B cell (primary cell): Measurements from ENCODE around the gene MYOD1. TPM values are rescaled to one million over a fixed set of nuclear protein-coding genes. Genes with fewer than 3 reads are reported as not detected.

Experiments used
- ATAC-seq: fragments of 200-7000 bp; cut with Tn5 transposase; one replicate; pipeline ENCODE4 v1.10.0; 2021; ENCODE audit warnings: low read depth, mild to moderate bottlenecking, moderate number of reproducible peaks, moderate library complexity
- CTCF ChIA-PET: fragments of 350-600 bp; sonication (Branson Sonifier 250); formaldehyde crosslinking; loops from one replicate; lab custom pipeline; 2021; ENCODE audit warnings: antibody characterized with exemption, inconsistent platforms; lab: Charles Lee
- POLR2A ChIA-PET: fragments of 350-600 bp; sonication (Branson Sonifier 250); formaldehyde crosslinking; loops from one replicate; lab custom pipeline; 2021; ENCODE audit warnings: antibody characterized with exemption; lab: Charles Lee
- DNase-seq: peaks from one replicate; pipeline ENCODE4 v3.0.0; 2013
- H2AFZ ChIP-seq: 2 replicates; pipeline ENCODE4 v1.6.1; 2012; ENCODE audit warnings: mild to moderate bottlenecking, low read depth, low read length; ENCODE audit not compliant: insufficient read depth, poor library complexity, severe bottlenecking
- H3K27ac ChIP-seq, 2 donors: 1 replicate in 1 of 2; 2 replicates in 1 of 2; pipeline ENCODE4 v1.5.1; 2012 to 2013; ENCODE audit warnings: low read length in 2 of 2, mild to moderate bottlenecking in 2 of 2, moderate library complexity in 1 of 2
- H3K27me3 ChIP-seq, 4 experiments: fragments of 200-600 bp in 1 of 4; sonication (generic) in 1 of 4; replicated peaks in 1 of 4; 1 replicate in 2 of 4; 2 replicates in 2 of 4; pipeline versions ENCODE4 v1.6.1 to v1.7.0; 2013 to 2016; ENCODE audit warnings: low read length in 3 of 4, mild to moderate bottlenecking in 2 of 4, mixed read lengths in 1 of 4, moderate library complexity in 1 of 4; ENCODE audit not compliant: insufficient read depth in 4 of 4, control insufficient read depth in 3 of 4; ENCODE audit errors: control extremely low read depth in 1 of 4
- H3K36me3 ChIP-seq, 2 experiments: replicated peaks in 1 of 2; 1 replicate in 1 of 2; 2 replicates in 1 of 2; pipeline versions ENCODE4 v1.6.1 to v1.7.1; 2013; ENCODE audit warnings: low read length in 1 of 2; ENCODE audit not compliant: insufficient read depth in 2 of 2, control insufficient read depth in 1 of 2; ENCODE audit errors: control extremely low read depth in 1 of 2, extremely low read depth in 1 of 2
- H3K4me1 ChIP-seq, 2 donors: fragments of 200-600 bp in 1 of 2; sonication (generic) in 1 of 2; 1 replicate in 1 of 2; 2 replicates in 1 of 2; pipeline versions ENCODE4 v1.5.1 to v1.6.1; 2013 to 2017; ENCODE audit warnings: low read length in 2 of 2; ENCODE audit not compliant: control insufficient read depth in 2 of 2, insufficient read depth in 2 of 2
- H3K4me2 ChIP-seq: replicated peaks from 2 replicates; pipeline ENCODE3; 2012; ENCODE audit warnings: mild to moderate bottlenecking, low read depth, low read length; ENCODE audit not compliant: poor library complexity, severe bottlenecking
- H3K4me3 ChIP-seq, 5 experiments: fragments of 200-600 bp in 1 of 5; sonication (generic) in 1 of 5; 1 replicate in 3 of 5; 2 replicates in 2 of 5; pipeline versions ENCODE4 v1.5.1 to v1.7.0; 2011 to 2016; ENCODE audit warnings: low read length in 4 of 5, mild to moderate bottlenecking in 4 of 5, low read depth in 2 of 5, control low read depth in 1 of 5, moderate library complexity in 1 of 5; ENCODE audit not compliant: insufficient read depth in 1 of 5; ENCODE audit errors: control extremely low read depth in 1 of 5, extremely low read depth in 1 of 5
- H3K79me2 ChIP-seq: fragments of 200-600 bp; sonication (generic); one replicate; pipeline ENCODE4 v1.6.0; 2016; ENCODE audit warnings: low read length; ENCODE audit not compliant: control insufficient read depth, insufficient read depth
- H3K9ac ChIP-seq: fragments of 200-600 bp; sonication (generic); 2 replicates; pipeline ENCODE4 v1.6.1; 2017; ENCODE audit warnings: mild to moderate bottlenecking, low read length, moderate library complexity
- H3K9me3 ChIP-seq, 3 donors: one replicate each; pipeline versions ENCODE4 v1.6.1 to v1.7.1; 2013; ENCODE audit warnings: low read length in 2 of 3; ENCODE audit not compliant: control insufficient read depth in 2 of 3, insufficient read depth in 1 of 3; ENCODE audit errors: control extremely low read depth in 1 of 3
- H4K20me1 ChIP-seq: 2 replicates; pipeline ENCODE4 v1.6.0; 2012; ENCODE audit warnings: mild to moderate bottlenecking, low read length; ENCODE audit not compliant: insufficient read depth, control insufficient read depth, poor library complexity, severe bottlenecking
- H3K27ac Mint-ChIP-seq: one replicate; pipeline ENCODE4 v1.8.0; 2021; ENCODE audit warnings: mixed read lengths
- H3K27me3 Mint-ChIP-seq: one replicate; pipeline ENCODE4 v1.8.0; 2021; ENCODE audit warnings: mixed read lengths
- H3K4me1 Mint-ChIP-seq: one replicate; pipeline ENCODE4 v1.8.0; 2021; ENCODE audit warnings: mixed read lengths
- H3K4me3 Mint-ChIP-seq: one replicate; pipeline ENCODE4 v1.8.0; 2021; ENCODE audit warnings: mixed read lengths
- H3K9me3 Mint-ChIP-seq: one replicate; pipeline ENCODE4 v1.8.0; 2022; ENCODE audit warnings: mixed read lengths; ENCODE audit not compliant: insufficient read depth
- CTCF ChIP-seq: fragments of 200-600 bp; IDR thresholded peaks from one replicate; pipeline ENCODE4 v1.8.0; 2022; ENCODE audit warnings: antibody characterized with exemption, mild to moderate bottlenecking
- EZH2 ChIP-seq: IDR thresholded peaks from 2 replicates; pipeline ENCODE4 v1.6.1; 2012; ENCODE audit warnings: borderline replicate concordance, low read depth, mild to moderate bottlenecking, moderate library complexity, low read length; ENCODE audit not compliant: insufficient read depth, poor library complexity, severe bottlenecking
- WGBS: methylation state at CpG from one replicate; pipeline ENCODE4 v1.1.5; 2013; ENCODE audit warnings: missing lambda C conversion rate; ENCODE audit not compliant: insufficient coverage; 5-methylcytosine and 5-hydroxymethylcytosine counted together
- intact Hi-C: fragments of 100-400 bp; cut with micrococcal nuclease; formaldehyde crosslinking; loops from one replicate; pipeline ENCODE4 v1.10.0; 2022
- polyA minus RNA-seq: library from RNA; depleted of rRNA, polyadenylated mRNA; stranded (reverse); fragments of >200 nt; gene quantifications from 2 replicates; pipeline ENCODE4 v1.2.3, GENCODE V29; 2012
- polyA plus RNA-seq: library from polyadenylated mRNA; depleted of rRNA; stranded (reverse); fragments of >200 nt; gene quantifications from 2 replicates; pipeline ENCODE4 v1.2.3, GENCODE V29; 2012
- total RNA-seq, 2 donors: library from RNA; stranded (reverse); fragments of 120-200 nt in 1 of 2; gene quantifications; 1 replicate in 1 of 2; 2 replicates in 1 of 2; pipeline versions ENCODE4 v1.2.3 to v1.2.4, GENCODE V29; 2013 to 2022

Gene MYOD1
- not detected in 2 replicates for total RNA-seq
- 1.3 TPM for total RNA-seq (2013)
- not detected in 2 replicates for polyA plus RNA-seq
- 0.21 TPM in 1 of 2 replicates, not detected in the other for polyA minus RNA-seq

- no peaks in the 10 kb centered on the region for H4K20me1 ChIP-seq
- H3K79me2 ChIP-seq, result no peaks in the 10 kb centered on the region
- Mint-ChIP-seq H3K4me3 (no peak within 1 kb of the TSS), H3K27me3 (peaks cover 29% of the 10 kb centered on the region), H3K9me3 (no peaks in the 10 kb centered on the region), H3K4me1 (no peaks in the 10 kb centered on the region), H3K27ac (no peak within 1 kb of the TSS)
- H3K4me2 ChIP-seq, result no peak within 1 kb of the TSS
- ChIA-PET CTCF (no interaction called here), POLR2A (no interaction called here)
- no peak within 1 kb of the TSS for H2AFZ ChIP-seq
- TF ChIP-seq EZH2, result no peak
- no peak for TF ChIP-seq CTCF
- peaks cover 0 to 12% (median 0%) of the 10 kb centered on the region in 3 donors for H3K9me3 ChIP-seq
- H3K27ac ChIP-seq, result no peak within 1 kb of the TSS
- no peak for DNase-seq
- H3K27me3 ChIP-seq, result peaks cover 0 to 61% (median 14%) of the 10 kb centered on the region in 4 experiments
- H3K9ac ChIP-seq, result no peak within 1 kb of the TSS
- intact Hi-C loops, result no loop called here
- H3K36me3 ChIP-seq, result no peaks in the 10 kb centered on the region
- 9% methylated on average over 52 of the region's 68 CpGs for WGBS
- H3K4me3 ChIP-seq, result no peak within 1 kb of the TSS
- ATAC-seq, result no peak
- no peaks in the 10 kb centered on the region for H3K4me1 ChIP-seq
Measured at GRCh38 chr11:17719028-17719937, at the start of gene MYOD1. Gene MYOD1, plus strand, starts transcription at chr11:17719571. Its CDS starts 212 bp downstream, at chr11:17719783.

DNA sequence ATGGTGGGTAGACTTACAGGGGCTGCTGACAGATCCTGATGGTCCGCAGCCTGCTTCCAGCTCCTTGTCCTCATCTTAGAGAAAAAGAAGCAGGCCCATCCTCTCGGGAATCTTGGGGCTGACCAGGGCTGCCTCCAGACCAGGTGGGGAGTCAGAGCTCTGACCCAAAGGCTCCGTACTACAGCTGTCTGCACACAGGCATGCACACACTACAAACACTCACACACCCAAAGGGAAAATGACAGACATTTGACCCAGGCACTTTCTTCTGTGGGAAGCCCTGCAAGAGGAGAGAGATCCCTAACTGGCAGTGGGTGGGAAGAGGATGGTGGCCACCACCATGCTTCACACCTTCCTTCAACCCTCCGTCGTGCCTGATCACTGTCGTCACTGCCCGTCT, 46.9 kb upstream of the MYOD1 start:
- 98% methylated on average over 7 of the region's 7 CpGs for WGBS
- Histone ChIP-seq H3K9me3 (no peaks in the 10 kb centered on the region), H2AFZ (no peak overlapping the region), H3K4me1 (no peaks in the 10 kb centered on the region), H3K27me3 (peaks cover 0 to 5% (median 0%) of the 10 kb centered on the region in 4 experiments), H3K36me3 (no peaks in the 10 kb centered on the region), H3K4me3 (no peak overlapping the region), H3K4me2 (no peak overlapping the region), H3K79me2 (no peaks in the 10 kb centered on the region), H3K9ac (no peak overlapping the region), H3K27ac (no peak overlapping the region), H4K20me1 (no peaks in the 10 kb centered on the region)
- intact Hi-C loops, result no loop called here
- no peak for TF ChIP-seq EZH2
- TF ChIP-seq CTCF, result no peak
- DNase-seq, result no peak
- H3K27me3 Mint-ChIP-seq, result peaks cover 38% of the 10 kb centered on the region
- H3K27ac Mint-ChIP-seq, result no peak overlapping the region
- ChIA-PET POLR2A (no interaction called here), CTCF (no interaction called here)
- H3K4me1 Mint-ChIP-seq, result no peaks in the 10 kb centered on the region
- H3K9me3 Mint-ChIP-seq, result peaks cover 14% of the 10 kb centered on the region
- ATAC-seq, result no peak
- no peak overlapping the region for H3K4me3 Mint-ChIP-seq
